H1 (cell line): Measurements from ENCODE around the gene MACROD2. TPM values are rescaled to one million over a fixed set of nuclear protein-coding genes. Genes with fewer than 3 reads are reported as not detected.

Experiments used
- CTCF ChIA-PET: fragments of 300-600 bp; sonication (Branson Sonifier 250); formaldehyde crosslinking; loops from one replicate; lab custom pipeline; 2021; ENCODE audit not compliant: partially characterized antibody; lab: Charles Lee
- POLR2A ChIA-PET: fragments of 300-600 bp; sonication (Branson Sonifier 250); formaldehyde crosslinking; loops from one replicate; lab custom pipeline; 2021; ENCODE audit warnings: inconsistent platforms; ENCODE audit not compliant: partially characterized antibody; lab: Charles Lee
- DNase-seq, 2 experiments: peaks; one replicate each; pipeline versions ENCODE4 v3.0.0 to v3.0.0-alpha.2; 2010 to 2022; ENCODE audit warnings: low spot score in 2 of 2, low read depth in 1 of 2, mixed read lengths in 1 of 2
- FAIRE-seq: peaks from 2 replicates; lab custom pipeline; 2011; peaks lifted over from hg19 to GRCh38; lab: Jason Lieb, UNC
- H2AFZ ChIP-seq: 2 replicates; pipeline ENCODE4 v1.8.1; 2012; ENCODE audit warnings: low read length, inconsistent platforms
- H2AK5ac ChIP-seq: 2 replicates; pipeline ENCODE4 v1.6.1; 2013; ENCODE audit warnings: low read depth, low read length
- H2BK120ac ChIP-seq: replicated peaks from 2 replicates; pipeline ENCODE3; 2013; ENCODE audit warnings: low read depth, low read length, inconsistent platforms
- H2BK12ac ChIP-seq: 2 replicates; pipeline ENCODE4 v1.6.1; 2013; ENCODE audit warnings: low read depth, low read length
- H2BK15ac ChIP-seq: 2 replicates; pipeline ENCODE4 v1.6.1; 2013; ENCODE audit warnings: low read length
- H2BK20ac ChIP-seq: 2 replicates; pipeline ENCODE4 v1.6.1; 2013; ENCODE audit warnings: low read length
- H2BK5ac ChIP-seq: 2 replicates; pipeline ENCODE4 v1.6.1; 2013; ENCODE audit warnings: low read depth, low read length
- H3K14ac ChIP-seq: 2 replicates; pipeline ENCODE4 v1.6.1; 2013; ENCODE audit warnings: inconsistent platforms; ENCODE audit not compliant: insufficient read length
- H3K18ac ChIP-seq: 2 replicates; pipeline ENCODE4 v1.6.1; 2013; ENCODE audit warnings: low read length; ENCODE audit errors: extremely low read depth
- H3K23ac ChIP-seq: 2 replicates; pipeline ENCODE4 v1.6.1; 2013; ENCODE audit warnings: inconsistent platforms; ENCODE audit not compliant: insufficient read length
- H3K23me2 ChIP-seq: 2 replicates; pipeline ENCODE4 v1.6.1; 2013; ENCODE audit warnings: low read depth, low read length
- H3K27ac ChIP-seq: 2 replicates; pipeline ENCODE4 v1.6.1; 2011; ENCODE audit warnings: low read depth, low read length, inconsistent platforms
- H3K27me3 ChIP-seq, 4 experiments: replicated peaks in 1 of 4; 1 replicate in 1 of 4; 2 replicates in 3 of 4; pipeline versions ENCODE4 v1.6.1 to v1.8.1; 2011 to 2013; ENCODE audit warnings: low read length in 3 of 4, mild to moderate bottlenecking in 3 of 4, inconsistent platforms in 2 of 4, mixed read lengths in 2 of 4, moderate library complexity in 1 of 4; ENCODE audit not compliant: control insufficient read depth in 3 of 4, insufficient read depth in 3 of 4; ENCODE audit errors: extremely low read depth in 1 of 4
- H3K36me3 ChIP-seq, 4 experiments: 2 replicates each; pipeline versions ENCODE4 v1.6.1 to v1.8.1; 2011 to 2013; ENCODE audit warnings: mild to moderate bottlenecking in 4 of 4, low read length in 3 of 4, moderate library complexity in 2 of 4, control low read depth in 1 of 4, inconsistent platforms in 1 of 4; ENCODE audit not compliant: insufficient read depth in 4 of 4, control insufficient read depth in 2 of 4
- H3K4ac ChIP-seq: replicated peaks from 2 replicates; pipeline ENCODE3; 2013; ENCODE audit warnings: low read length, low read depth, mixed read lengths, inconsistent platforms; ENCODE audit not compliant: insufficient read length
- H3K4me1 ChIP-seq, 4 experiments: replicated peaks in 1 of 4; 1 replicate in 1 of 4; 2 replicates in 3 of 4; pipeline versions ENCODE4 v1.6.1 to v1.8.1; 2011 to 2013; ENCODE audit warnings: low read length in 3 of 4, inconsistent platforms in 2 of 4, mixed read lengths in 1 of 4; ENCODE audit not compliant: insufficient read depth in 4 of 4, control insufficient read depth in 3 of 4
- H3K4me2 ChIP-seq, 2 experiments: 2 replicates each; pipeline versions ENCODE4 v1.6.1 to v1.8.1; 2011 to 2013; ENCODE audit warnings: low read depth in 2 of 2, low read length in 2 of 2, control low read depth in 1 of 2, inconsistent platforms in 1 of 2, mild to moderate bottlenecking in 1 of 2; ENCODE audit not compliant: insufficient read depth in 1 of 2
- H3K4me3 ChIP-seq, 4 experiments: fragments of 200-600, 300-600 bp in 1 of 4; sonication (generic), shearing (Covaris generic), sonication (Bioruptor Twin) in 1 of 4; 2 replicates each; pipeline versions ENCODE4 v1.5.1 to v1.8.1; 2011 to 2016; ENCODE audit warnings: low read length in 4 of 4, low read depth in 3 of 4, control low read depth in 2 of 4, inconsistent platforms in 2 of 4, mild to moderate bottlenecking in 2 of 4, mixed read lengths in 1 of 4, moderate library complexity in 1 of 4; ENCODE audit not compliant: insufficient read depth in 2 of 4; ENCODE audit errors: extremely low read depth in 1 of 4
- H3K56ac ChIP-seq: replicated peaks from 2 replicates; pipeline ENCODE3; 2013; ENCODE audit warnings: low read depth, mild to moderate bottlenecking, mixed read lengths, low read length, inconsistent platforms; ENCODE audit not compliant: insufficient read length
- H3K79me1 ChIP-seq: 2 replicates; pipeline ENCODE4 v1.6.1; 2013; ENCODE audit warnings: low read depth, low read length, control low read depth
- H3K79me2 ChIP-seq, 2 experiments: 2 replicates each; pipeline versions ENCODE4 v1.6.1 to v1.8.1; 2012 to 2013; ENCODE audit warnings: low read length in 2 of 2, mild to moderate bottlenecking in 2 of 2, inconsistent platforms in 1 of 2; ENCODE audit not compliant: insufficient read depth in 2 of 2, control insufficient read depth in 1 of 2
- H3K9ac ChIP-seq, 4 experiments: replicated peaks in 1 of 4; 1 replicate in 1 of 4; 2 replicates in 3 of 4; pipeline versions ENCODE4 v1.6.1 to v1.8.1; 2011 to 2013; ENCODE audit warnings: low read depth in 3 of 4, low read length in 3 of 4, control low read depth in 2 of 4, mild to moderate bottlenecking in 2 of 4, moderate library complexity in 2 of 4, inconsistent platforms in 1 of 4; ENCODE audit errors: extremely low read depth in 1 of 4
- H3K9me3 ChIP-seq, 2 experiments: 2 replicates each; pipeline versions ENCODE4 v1.6.1 to v1.8.1; 2012 to 2013; ENCODE audit warnings: mild to moderate bottlenecking in 2 of 2, moderate library complexity in 2 of 2, control low read depth in 1 of 2, inconsistent platforms in 1 of 2, low read depth in 1 of 2, low read length in 1 of 2, mixed read lengths in 1 of 2; ENCODE audit not compliant: insufficient read depth in 2 of 2
- H4K20me1 ChIP-seq, 2 experiments: replicated peaks in 1 of 2; 2 replicates each; pipeline versions ENCODE3 to v1.8.1; 2011 to 2013; ENCODE audit warnings: inconsistent platforms in 2 of 2, low read length in 2 of 2, mild to moderate bottlenecking in 1 of 2; ENCODE audit not compliant: insufficient read depth in 2 of 2, control insufficient read depth in 1 of 2
- H4K5ac ChIP-seq: 2 replicates; pipeline ENCODE4 v1.6.1; 2013; ENCODE audit warnings: low read length, low read depth, mixed read lengths, inconsistent platforms; ENCODE audit not compliant: insufficient read length
- H4K8ac ChIP-seq: 2 replicates; pipeline ENCODE4 v1.8.0; 2013; ENCODE audit warnings: mild to moderate bottlenecking, moderate library complexity, low read length, inconsistent platforms; ENCODE audit not compliant: insufficient read depth; ENCODE audit errors: extremely low read depth
- H4K91ac ChIP-seq: replicated peaks from 2 replicates; pipeline ENCODE3; 2013; ENCODE audit warnings: low read length, mixed read lengths, inconsistent platforms; ENCODE audit not compliant: insufficient read length
- CBX8 ChIP-seq: fragments of 300-800, 300-1000 bp; sonication (generic); IDR thresholded peaks from 2 replicates; pipeline ENCODE4 v1.7.1; 2016; ENCODE audit warnings: low read depth, low read length, borderline replicate concordance
- CTBP2 ChIP-seq: IDR thresholded peaks from 2 replicates; pipeline ENCODE4 v1.7.0; 2011; ENCODE audit warnings: borderline replicate concordance, mild to moderate bottlenecking, moderate library complexity, mixed read lengths, low read length; ENCODE audit not compliant: insufficient read depth, insufficient read length
- EGR1 ChIP-seq: IDR thresholded peaks from 2 replicates; pipeline ENCODE4 v1.6.1; 2011; ENCODE audit warnings: low read depth, low read length, borderline replicate concordance
- KDM1A ChIP-seq: fragments of 200-600, 300-600 bp; sonication (generic); IDR thresholded peaks from 2 replicates; pipeline ENCODE4 v1.7.1; 2016; ENCODE audit warnings: mild to moderate bottlenecking, low read length, borderline replicate concordance
- MAFK ChIP-seq: IDR thresholded peaks from 2 replicates; pipeline ENCODE4 v1.6.1; 2012; ENCODE audit warnings: low read depth, mild to moderate bottlenecking, improper control_type of control experiment, low read length
- NRF1 ChIP-seq: IDR thresholded peaks from 2 replicates; pipeline ENCODE4 v1.6.1; 2011; ENCODE audit warnings: mild to moderate bottlenecking, low read depth, low read length, improper control_type of control experiment
- RNF2 ChIP-seq: fragments of 200-900, 300-1000 bp; sonication (generic); IDR thresholded peaks from 2 replicates; pipeline ENCODE4 v1.7.1; 2016; ENCODE audit warnings: borderline replicate concordance, low read depth, mild to moderate bottlenecking, antibody characterized with exemption, low read length; ENCODE audit not compliant: poor library complexity, severe bottlenecking; ENCODE audit errors: missing control alignments
- RXRA ChIP-seq: IDR thresholded peaks from 2 replicates; pipeline ENCODE4 v1.6.1; 2011; ENCODE audit warnings: low read depth, mild to moderate bottlenecking, low read length, moderate library complexity; ENCODE audit not compliant: insufficient read depth
- TCF12 ChIP-seq: IDR thresholded peaks from 2 replicates; pipeline ENCODE4 v1.6.1; 2011; ENCODE audit warnings: low read depth, mild to moderate bottlenecking, low read length
- TEAD4 ChIP-seq: IDR thresholded peaks from 2 replicates; pipeline ENCODE4 v1.6.1; 2012; ENCODE audit warnings: low read depth, low read length, inconsistent platforms, mixed read lengths
- WGBS, 2 experiments: shearing (Covaris generic) in 1 of 2; methylation state at CpG; one replicate each; pipeline versions ENCODE4 v1.1.6 to v1.1.7; 2013 to 2015; ENCODE audit warnings: low lambda C conversion rate in 2 of 2, mixed read lengths in 2 of 2, inconsistent platforms in 1 of 2, low coverage in 1 of 2, missing lambda C conversion rate in 1 of 2; ENCODE audit not compliant: insufficient replicate concordance in 2 of 2, insufficient coverage in 1 of 2, insufficient read length in 1 of 2; ENCODE audit errors: extremely low coverage in 1 of 2, missing lambda C conversion rate in 1 of 2; 5-methylcytosine and 5-hydroxymethylcytosine counted together
- polyA plus RNA-seq, 7 experiments: library from polyadenylated mRNA; depleted of rRNA in 3 of 7; stranded (reverse) in 5 of 7; unstranded in 2 of 7; fragments of >200 nt in 5 of 7; fragments of 200-250 nt in 2 of 7; gene quantifications; 1 replicate in 5 of 7; 2 replicates in 1 of 7; 4 replicates in 1 of 7; pipeline versions ENCODE4 v1.2.1 to v1.2.3, GENCODE V29; 2011 to 2013; ENCODE audit warnings: missing spikeins in 2 of 7, mixed read lengths in 2 of 7
- total RNA-seq: library from RNA; stranded (reverse); fragmentation: NEBNext Ultra II Directional; extraction: Animal tissue kit (Norgen Biotek cat#: 25700); gene quantifications from 2 replicates; pipeline ENCODE4 v1.2.1, GENCODE V29; 2021
- TF ChIP-seq, protein P1 (sequence below): IDR thresholded peaks from 2 replicates; pipeline ENCODE4 v1.6.1; 2011; ENCODE audit warnings: low read depth, mild to moderate bottlenecking, low read length; ENCODE audit not compliant: insufficient read depth
- TF ChIP-seq, protein P2 (sequence below): IDR thresholded peaks from 2 replicates; pipeline ENCODE4 v1.6.1; 2011; ENCODE audit warnings: low read length, improper control_type of control experiment

The MACROD2 gene
- total and polyA plus RNA-seq, 2 of the 8 experiments (the other 6 are each of a cell fraction or from before 2014, with no cell fraction given) = 0.70 to 3.9 TPM

DNA sequence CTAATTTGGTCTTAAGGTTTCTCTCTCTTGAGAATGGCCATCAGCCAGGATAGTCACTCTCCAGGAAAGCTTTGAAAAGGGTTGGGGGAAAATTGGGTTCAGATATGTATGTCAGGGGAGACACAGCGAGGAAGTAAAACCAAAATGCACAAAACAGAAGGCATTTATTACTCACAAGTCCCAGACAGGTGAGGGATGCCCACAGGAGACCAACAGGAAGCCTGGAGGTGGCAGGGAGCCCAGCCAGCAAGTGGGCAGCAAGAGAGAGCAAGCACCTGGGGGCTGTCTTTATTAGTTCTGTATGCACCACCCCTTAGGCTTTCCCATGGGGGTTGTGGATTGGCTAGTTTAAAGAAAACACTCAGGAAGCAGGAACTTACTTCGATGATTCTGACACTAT lies 1870.2 kb downstream of the MACROD2 start:
- Histone ChIP-seq H3K79me1 (no peaks in the 10 kb centered on the region), H3K79me2 (no peaks in the 10 kb centered on the region), H4K8ac (0 out of 2 replicates have a peak overlapping the region, but pooled peaks have one; percentile 35), H2BK5ac (no peak overlapping the region), H3K4me1 (peaks cover 0 to 2% (median 0%) of the 10 kb centered on the region in 4 experiments; a peak in 1 of 7 replicates), H3K23ac (no peak overlapping the region), H4K20me1 (no peaks in the 10 kb centered on the region), H3K23me2 (no peaks in the 10 kb centered on the region), H2BK20ac (no peak overlapping the region), H3K4me3 (no peak overlapping the region), H4K91ac (no peak overlapping the region), H3K9me3 (peaks cover 2 to 4% of the 10 kb centered on the region in 2 experiments; a peak in 1 of 4 replicates), H4K5ac (no peak overlapping the region), H3K9ac (no peak overlapping the region), H2AFZ (no peak overlapping the region), H3K27me3 (no peaks in the 10 kb centered on the region), H2BK12ac (no peak overlapping the region), H2AK5ac (no peak overlapping the region), H3K56ac (no peak overlapping the region), H3K36me3 (no peaks in the 10 kb centered on the region), H3K4me2 (no peak overlapping the region), H3K4ac (no peak overlapping the region), H3K18ac (no peak overlapping the region), H3K14ac (no peak overlapping the region), H3K27ac (no peak overlapping the region), H2BK15ac (no peak overlapping the region), H2BK120ac (no peak overlapping the region)
- POLR2A ChIA-PET = no interaction called here
- CTCF ChIA-PET = no interaction called here
- WGBS, 2 experiments = 83% methylated on average over 2 of the region's 2 CpGs; no CpG with 5 or more reads in 1 of the 2 experiments
- DNase-seq = no peak
- FAIRE-seq = no peak
- TF ChIP-seq TEAD4 = no peak
- no peak for TF ChIP-seq RXRA
- no peak for TF ChIP-seq CBX8
- no peak for TF ChIP-seq NRF1
- TF ChIP-seq RNF2 = no peak
- TF ChIP-seq KDM1A = no peak
- no peak for TF ChIP-seq CTBP2
- TF ChIP-seq MAFK = no peak
- TF ChIP-seq TCF12 = no peak
- TF ChIP-seq EGR1 = no peak
- TF ChIP-seq, protein P1, sequence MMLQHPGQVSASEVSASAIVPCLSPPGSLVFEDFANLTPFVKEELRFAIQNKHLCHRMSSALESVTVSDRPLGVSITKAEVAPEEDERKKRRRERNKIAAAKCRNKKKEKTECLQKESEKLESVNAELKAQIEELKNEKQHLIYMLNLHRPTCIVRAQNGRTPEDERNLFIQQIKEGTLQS = no peak
- TF ChIP-seq, protein P2, sequence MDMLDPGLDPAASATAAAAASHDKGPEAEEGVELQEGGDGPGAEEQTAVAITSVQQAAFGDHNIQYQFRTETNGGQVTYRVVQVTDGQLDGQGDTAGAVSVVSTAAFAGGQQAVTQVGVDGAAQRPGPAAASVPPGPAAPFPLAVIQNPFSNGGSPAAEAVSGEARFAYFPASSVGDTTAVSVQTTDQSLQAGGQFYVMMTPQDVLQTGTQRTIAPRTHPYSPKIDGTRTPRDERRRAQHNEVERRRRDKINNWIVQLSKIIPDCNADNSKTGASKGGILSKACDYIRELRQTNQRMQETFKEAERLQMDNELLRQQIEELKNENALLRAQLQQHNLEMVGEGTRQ = no peak
